ENCODE data around the gene LMCD1. TPM values are rescaled to one million over a fixed set of nuclear protein-coding genes. Genes with fewer than 3 reads are reported as not detected.

LMCD1 gene
- total RNA-seq, 4 donors from 2014 or later: 23.3 to 52.8 (median 34.8) TPM

GRCh38 chr3:8563597-8563996, 62.0 kb downstream of the LMCD1 start:
- H3K9me3 ChIP-seq: no peaks in the 10 kb centered on the region
- no peak overlapping the region for H3K27ac ChIP-seq
- H3K4me3 ChIP-seq: no peak overlapping the region
- 88 to 91% methylated on average over 4 of the region's 4 CpGs for WGBS, 2 donors
- TF ChIP-seq CTCF (IDR thresholded peaks at IDR 0.05): no peak
- no peak for TF ChIP-seq POLR2A (IDR thresholded peaks at IDR 0.05)
- H3K4me1 ChIP-seq: peaks cover 0 to 22% (median 4%) of the 10 kb centered on the region in 3 donors
- H3K36me3 ChIP-seq: peaks cover 7 to 62% (median 10%) of the 10 kb centered on the region in 3 donors
- intact Hi-C loops (cut with DNase I): no loop called here
- DNase-seq: no peak
- no peaks in the 10 kb centered on the region for H3K27me3 ChIP-seq

- Histone ChIP-seq H3K27me3 (no peaks in the 10 kb centered on the region), H3K27ac (no peak overlapping the region), H3K4me1 (peaks cover 0 to 20% (median 4%) of the 10 kb centered on the region in 3 donors), H3K4me3 (no peak overlapping the region), H3K9me3 (no peaks in the 10 kb centered on the region), H3K36me3 (peaks cover 7 to 70% (median 10%) of the 10 kb centered on the region in 3 donors)
- intact Hi-C loops (cut with DNase I): no loop called here
- TF ChIP-seq CTCF (IDR thresholded peaks at IDR 0.05): no peak
- TF ChIP-seq POLR2A (IDR thresholded peaks at IDR 0.05): no peak
- 95 to 98% methylated on average over 15 of the region's 15 CpGs for WGBS, 2 donors
- no peak for DNase-seq
Observed at GRCh38 chr3:8565376-8565775, 63.8 kb downstream of the LMCD1 start.

- WGBS, 2 donors: 92 to 96% methylated on average over 7 of the region's 7 CpGs
- TF ChIP-seq POLR2A (IDR thresholded peaks at IDR 0.05) (no peak), CTCF (IDR thresholded peaks at IDR 0.05) (no peak)
- DNase-seq: no peak
- Histone ChIP-seq H3K4me1 (peaks cover 0 to 15% (median 0%) of the 10 kb centered on the region in 3 donors), H3K27me3 (no peaks in the 10 kb centered on the region), H3K36me3 (peaks cover 7 to 77% (median 10%) of the 10 kb centered on the region in 3 donors), H3K9me3 (no peaks in the 10 kb centered on the region), H3K4me3 (no peak overlapping the region), H3K27ac (no peak overlapping the region)
- intact Hi-C loops (cut with DNase I): no loop called here
Observed at GRCh38 chr3:8567784-8568575, 66.4 kb downstream of the LMCD1 start.

- 63 to 83% methylated on average over 2 to 3 of the region's 3 CpGs for WGBS, 2 donors
- peak overlapping the region in 1 of 4 donors; percentile 31 for H3K27ac ChIP-seq
Observed at GRCh38 chr3:8571256-8571655, 69.6 kb downstream of the LMCD1 start.

More at GRCh38 chr3:8571256-8571655, 69.6 kb downstream of the LMCD1 start:
- no peaks in the 10 kb centered on the region for H3K9me3 ChIP-seq
- no peak for DNase-seq
- TF ChIP-seq CTCF (IDR thresholded peaks at IDR 0.05) (no peak), POLR2A (IDR thresholded peaks at IDR 0.05) (no peak)
- no peak overlapping the region for H3K4me3 ChIP-seq
- intact Hi-C loops (cut with DNase I): no loop called here
- H3K27me3 ChIP-seq: no peaks in the 10 kb centered on the region
- H3K4me1 ChIP-seq: peaks cover 7 to 47% (median 22%) of the 10 kb centered on the region in 3 donors
- H3K36me3 ChIP-seq: peaks cover 7 to 54% (median 10%) of the 10 kb centered on the region in 3 donors
